SK-N-SH treated with all-trans-retinoic acid at 6 μM for 48 hours (cell line): ENCODE results near the gene TFEB.

Experiments
- ATAC-seq: fragments of 200-7000 bp; cut with Tn5 transposase; 3 replicates; pipeline ENCODE4 v1.9.1; 2020; ENCODE audit warnings: mild to moderate bottlenecking, moderate library complexity
- ARNTL ChIP-seq: fragments of 450-650 bp; formaldehyde crosslinking; IDR thresholded peaks from 2 replicates; pipeline ENCODE4 v1.5.0; 2020; ENCODE audit warnings: low read depth, mild to moderate bottlenecking, moderate library complexity, borderline replicate concordance
- BACH2 ChIP-seq: fragments of 250-450 bp; sonication (Bioruptor Pico); IDR thresholded peaks from 2 replicates; pipeline ENCODE4 v1.9.0; 2021; ENCODE audit warnings: mild to moderate bottlenecking, borderline replicate concordance
- CSDC2 ChIP-seq: fragments of 250-450 bp; sonication (Bioruptor Pico); IDR thresholded peaks from 2 replicates; pipeline ENCODE4 v1.5.0; 2020; ENCODE audit warnings: mild to moderate bottlenecking, moderate library complexity
- ESRRG ChIP-seq: fragments of 250-450 bp; sonication (Bioruptor Pico); IDR thresholded peaks from 2 replicates; pipeline ENCODE4 v1.6.1; 2021; ENCODE audit warnings: mild to moderate bottlenecking
- GLIS3 ChIP-seq: fragments of 250-450 bp; sonication (Bioruptor Pico); IDR thresholded peaks from 2 replicates; pipeline ENCODE4 v1.5.0; 2020; ENCODE audit warnings: mild to moderate bottlenecking, moderate library complexity
- ISL1 ChIP-seq: fragments of 250-450 bp; sonication (Bioruptor Pico); IDR thresholded peaks from 2 replicates; pipeline ENCODE4 v2.1.2; 2022; ENCODE audit warnings: mild to moderate bottlenecking, moderate library complexity
- PPARA ChIP-seq: fragments of 250-450 bp; sonication (Bioruptor Pico); IDR thresholded peaks from 2 replicates; pipeline ENCODE4 v1.5.0; 2020; ENCODE audit warnings: mild to moderate bottlenecking, borderline replicate concordance
- RARB ChIP-seq: fragments of 250-450 bp; sonication (Bioruptor Pico); IDR thresholded peaks from 2 replicates; pipeline ENCODE4 v1.8.0; 2021; ENCODE audit warnings: mild to moderate bottlenecking, moderate library complexity
- SNAI2 ChIP-seq: fragments of 250-450 bp; sonication (Bioruptor Pico); IDR thresholded peaks from 2 replicates; pipeline ENCODE4 v1.5.0; 2020; ENCODE audit warnings: mild to moderate bottlenecking, moderate library complexity
- TCF4 ChIP-seq: fragments of 250-450 bp; sonication (Bioruptor Pico); IDR thresholded peaks from 2 replicates; pipeline ENCODE4 v1.8.0; 2021; ENCODE audit warnings: mild to moderate bottlenecking, moderate library complexity, borderline replicate concordance
- TOX ChIP-seq: fragments of 250-450 bp; sonication (Bioruptor Pico); IDR thresholded peaks from 2 replicates; pipeline ENCODE4 v1.8.0; 2021; ENCODE audit warnings: mild to moderate bottlenecking, moderate library complexity, borderline replicate concordance
- ZC3H10 ChIP-seq: fragments of 250-450 bp; sonication (Bioruptor Pico); IDR thresholded peaks from 2 replicates; pipeline ENCODE4 v1.5.1; 2021; ENCODE audit warnings: mild to moderate bottlenecking, moderate library complexity
- ZFP3 ChIP-seq: fragments of 250-450 bp; sonication (Bioruptor Pico); IDR thresholded peaks from 2 replicates; pipeline ENCODE4 v1.5.0; 2020; ENCODE audit warnings: mild to moderate bottlenecking, moderate library complexity
- ZNF8 ChIP-seq: fragments of 450-650 bp; formaldehyde crosslinking; IDR thresholded peaks from 2 replicates; pipeline ENCODE4 v1.5.0; 2020; ENCODE audit warnings: mild to moderate bottlenecking, moderate library complexity
- TF ChIP-seq, protein P1 (sequence below): fragments of 250-450 bp; sonication (Bioruptor Pico); IDR thresholded peaks from 2 replicates; pipeline ENCODE4 v1.5.1; 2021; ENCODE audit warnings: mild to moderate bottlenecking, moderate library complexity
- TF ChIP-seq, protein P2 (sequence below): fragments of 250-450 bp; sonication (Bioruptor Pico); IDR thresholded peaks from 2 replicates; pipeline ENCODE4 v1.5.1; 2020; ENCODE audit warnings: low read depth, mild to moderate bottlenecking, moderate library complexity
- TF ChIP-seq, protein P3 (sequence below): fragments of 250-450 bp; sonication (Bioruptor Pico); IDR thresholded peaks from 2 replicates; pipeline ENCODE4 v1.5.0; 2020; ENCODE audit warnings: mild to moderate bottlenecking, moderate library complexity
- TF ChIP-seq, protein P4 (sequence below): fragments of 250-450 bp; sonication (Bioruptor Pico); IDR thresholded peaks from 2 replicates; pipeline ENCODE4 v1.8.0; 2021; ENCODE audit warnings: low read depth, mild to moderate bottlenecking, moderate library complexity, borderline replicate concordance

Gene TFEB

DNA sequence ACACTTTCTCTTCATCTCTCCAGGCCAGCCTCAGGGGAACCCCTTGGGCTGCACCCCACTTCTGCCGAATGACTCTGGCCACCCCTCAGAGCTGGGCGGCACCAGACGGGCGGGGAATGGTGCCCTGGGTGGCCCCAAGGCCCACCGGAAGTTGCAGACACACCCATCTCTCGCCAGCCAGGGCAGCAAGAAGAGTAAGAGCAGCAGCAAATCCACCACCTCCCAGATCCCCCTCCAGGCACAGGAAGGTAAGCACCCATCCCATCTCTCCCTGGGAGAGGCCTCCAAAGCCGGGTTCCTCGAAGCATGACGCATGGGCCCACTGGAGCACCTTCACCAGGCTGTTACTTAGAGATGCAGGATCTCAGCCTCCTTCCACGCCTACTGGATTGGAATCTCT lies 85.8 kb downstream of the TFEB start:
- no peak for TF ChIP-seq ISL1 (CRISPR knock-in tag)
- no peak for TF ChIP-seq ZC3H10 (CRISPR knock-in tag)
- no peak for TF ChIP-seq PPARA (CRISPR knock-in tag)
- no peak for TF ChIP-seq ZNF8 (CRISPR knock-in tag)
- no peak for TF ChIP-seq RARB (CRISPR knock-in tag)
- no peak for TF ChIP-seq ARNTL (CRISPR knock-in tag)
- TF ChIP-seq, protein P1, sequence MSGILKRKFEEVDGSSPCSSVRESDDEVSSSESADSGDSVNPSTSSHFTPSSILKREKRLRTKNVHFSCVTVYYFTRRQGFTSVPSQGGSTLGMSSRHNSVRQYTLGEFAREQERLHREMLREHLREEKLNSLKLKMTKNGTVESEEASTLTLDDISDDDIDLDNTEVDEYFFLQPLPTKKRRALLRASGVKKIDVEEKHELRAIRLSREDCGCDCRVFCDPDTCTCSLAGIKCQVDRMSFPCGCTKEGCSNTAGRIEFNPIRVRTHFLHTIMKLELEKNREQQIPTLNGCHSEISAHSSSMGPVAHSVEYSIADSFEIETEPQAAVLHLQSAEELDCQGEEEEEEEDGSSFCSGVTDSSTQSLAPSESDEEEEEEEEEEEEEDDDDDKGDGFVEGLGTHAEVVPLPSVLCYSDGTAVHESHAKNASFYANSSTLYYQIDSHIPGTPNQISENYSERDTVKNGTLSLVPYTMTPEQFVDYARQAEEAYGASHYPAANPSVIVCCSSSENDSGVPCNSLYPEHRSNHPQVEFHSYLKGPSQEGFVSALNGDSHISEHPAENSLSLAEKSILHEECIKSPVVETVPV = no peak
- TF ChIP-seq, all 23 proteins: peak for 0

DNA sequence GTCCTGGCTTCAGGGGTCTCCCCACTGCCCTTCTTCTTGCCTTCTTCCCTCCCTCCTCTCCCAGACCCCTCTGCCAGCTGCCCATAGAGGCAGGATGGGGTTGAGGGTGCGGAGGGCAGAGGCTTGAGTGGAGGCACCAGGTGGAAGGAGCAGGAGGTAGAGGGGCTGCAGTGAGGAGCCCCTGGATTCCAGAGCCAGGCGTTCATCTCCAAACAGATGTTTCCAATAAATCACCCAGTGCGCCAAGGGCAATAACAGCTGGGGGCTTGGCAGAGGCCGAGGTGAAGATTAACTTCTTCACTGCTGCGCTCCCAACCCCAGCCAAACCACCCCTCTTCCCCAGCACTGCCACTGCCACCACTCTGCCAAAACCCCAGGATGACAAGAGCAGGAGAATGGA lies 86.5 kb downstream of the TFEB start:
- ATAC-seq = no peak
- TF ChIP-seq GLIS3 = no peak
- TF ChIP-seq ZNF8 (CRISPR knock-in tag) = no peak
- TF ChIP-seq PPARA (CRISPR knock-in tag) = no peak
- TF ChIP-seq, protein P1 = no peak
- TF ChIP-seq ISL1 (CRISPR knock-in tag) = no peak

More for the DNA sequence above, 85.8 kb downstream of the TFEB start:
- ATAC-seq = no peak

DNA sequence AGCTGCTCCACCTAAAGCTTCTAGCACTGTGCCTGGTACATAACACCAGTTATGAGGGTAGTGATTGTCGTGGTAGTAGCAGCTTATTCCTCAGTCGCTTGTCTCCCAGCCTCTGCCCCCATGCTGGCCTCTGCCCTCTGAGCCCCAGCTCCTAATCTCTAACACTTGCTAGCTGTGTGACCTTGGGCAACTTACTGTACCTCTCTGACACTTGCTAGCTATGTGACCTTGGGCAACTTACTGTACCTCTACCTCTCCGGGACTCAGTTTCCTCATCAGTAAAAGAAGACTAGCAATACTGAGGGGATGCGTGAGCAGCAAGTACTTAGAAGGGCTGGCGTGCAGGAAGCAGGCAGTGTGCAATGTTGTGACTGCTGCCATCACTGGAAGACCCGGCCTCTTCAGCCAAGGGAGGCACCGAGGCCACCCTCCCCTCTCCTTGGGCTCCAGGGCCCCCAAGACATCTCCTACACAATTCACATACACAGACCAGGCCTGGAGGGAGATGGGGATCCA lies 87.3 kb downstream of the TFEB start:
- no peak for ATAC-seq
- TF ChIP-seq TOX (CRISPR knock-in tag) (no peak), CSDC2 (CRISPR knock-in tag) (no peak), ZFP3 (CRISPR knock-in tag) (no peak), ISL1 (CRISPR knock-in tag) (no peak), SNAI2 (CRISPR knock-in tag) (no peak)
- TF ChIP-seq, protein P2, sequence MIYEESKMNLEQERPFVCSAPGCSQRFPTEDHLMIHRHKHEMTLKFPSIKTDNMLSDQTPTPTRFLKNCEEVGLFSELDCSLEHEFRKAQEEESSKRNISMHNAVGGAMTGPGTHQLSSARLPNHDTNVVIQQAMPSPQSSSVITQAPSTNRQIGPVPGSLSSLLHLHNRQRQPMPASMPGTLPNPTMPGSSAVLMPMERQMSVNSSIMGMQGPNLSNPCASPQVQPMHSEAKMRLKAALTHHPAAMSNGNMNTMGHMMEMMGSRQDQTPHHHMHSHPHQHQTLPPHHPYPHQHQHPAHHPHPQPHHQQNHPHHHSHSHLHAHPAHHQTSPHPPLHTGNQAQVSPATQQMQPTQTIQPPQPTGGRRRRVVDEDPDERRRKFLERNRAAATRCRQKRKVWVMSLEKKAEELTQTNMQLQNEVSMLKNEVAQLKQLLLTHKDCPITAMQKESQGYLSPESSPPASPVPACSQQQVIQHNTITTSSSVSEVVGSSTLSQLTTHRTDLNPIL (CRISPR knock-in tag) = no peak
- TF ChIP-seq, protein P3, sequence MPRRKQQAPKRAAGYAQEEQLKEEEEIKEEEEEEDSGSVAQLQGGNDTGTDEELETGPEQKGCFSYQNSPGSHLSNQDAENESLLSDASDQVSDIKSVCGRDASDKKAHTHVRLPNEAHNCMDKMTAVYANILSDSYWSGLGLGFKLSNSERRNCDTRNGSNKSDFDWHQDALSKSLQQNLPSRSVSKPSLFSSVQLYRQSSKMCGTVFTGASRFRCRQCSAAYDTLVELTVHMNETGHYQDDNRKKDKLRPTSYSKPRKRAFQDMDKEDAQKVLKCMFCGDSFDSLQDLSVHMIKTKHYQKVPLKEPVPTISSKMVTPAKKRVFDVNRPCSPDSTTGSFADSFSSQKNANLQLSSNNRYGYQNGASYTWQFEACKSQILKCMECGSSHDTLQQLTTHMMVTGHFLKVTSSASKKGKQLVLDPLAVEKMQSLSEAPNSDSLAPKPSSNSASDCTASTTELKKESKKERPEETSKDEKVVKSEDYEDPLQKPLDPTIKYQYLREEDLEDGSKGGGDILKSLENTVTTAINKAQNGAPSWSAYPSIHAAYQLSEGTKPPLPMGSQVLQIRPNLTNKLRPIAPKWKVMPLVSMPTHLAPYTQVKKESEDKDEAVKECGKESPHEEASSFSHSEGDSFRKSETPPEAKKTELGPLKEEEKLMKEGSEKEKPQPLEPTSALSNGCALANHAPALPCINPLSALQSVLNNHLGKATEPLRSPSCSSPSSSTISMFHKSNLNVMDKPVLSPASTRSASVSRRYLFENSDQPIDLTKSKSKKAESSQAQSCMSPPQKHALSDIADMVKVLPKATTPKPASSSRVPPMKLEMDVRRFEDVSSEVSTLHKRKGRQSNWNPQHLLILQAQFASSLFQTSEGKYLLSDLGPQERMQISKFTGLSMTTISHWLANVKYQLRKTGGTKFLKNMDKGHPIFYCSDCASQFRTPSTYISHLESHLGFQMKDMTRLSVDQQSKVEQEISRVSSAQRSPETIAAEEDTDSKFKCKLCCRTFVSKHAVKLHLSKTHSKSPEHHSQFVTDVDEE (CRISPR knock-in tag) = no peak
- TF ChIP-seq, protein P4, sequence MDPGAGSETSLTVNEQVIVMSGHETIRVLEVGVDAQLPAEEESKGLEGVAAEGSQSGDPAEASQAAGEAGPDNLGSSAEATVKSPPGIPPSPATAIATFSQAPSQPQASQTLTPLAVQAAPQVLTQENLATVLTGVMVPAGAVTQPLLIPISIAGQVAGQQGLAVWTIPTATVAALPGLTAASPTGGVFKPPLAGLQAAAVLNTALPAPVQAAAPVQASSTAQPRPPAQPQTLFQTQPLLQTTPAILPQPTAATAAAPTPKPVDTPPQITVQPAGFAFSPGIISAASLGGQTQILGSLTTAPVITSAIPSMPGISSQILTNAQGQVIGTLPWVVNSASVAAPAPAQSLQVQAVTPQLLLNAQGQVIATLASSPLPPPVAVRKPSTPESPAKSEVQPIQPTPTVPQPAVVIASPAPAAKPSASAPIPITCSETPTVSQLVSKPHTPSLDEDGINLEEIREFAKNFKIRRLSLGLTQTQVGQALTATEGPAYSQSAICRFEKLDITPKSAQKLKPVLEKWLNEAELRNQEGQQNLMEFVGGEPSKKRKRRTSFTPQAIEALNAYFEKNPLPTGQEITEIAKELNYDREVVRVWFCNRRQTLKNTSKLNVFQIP (CRISPR knock-in tag) = no peak

DNA sequence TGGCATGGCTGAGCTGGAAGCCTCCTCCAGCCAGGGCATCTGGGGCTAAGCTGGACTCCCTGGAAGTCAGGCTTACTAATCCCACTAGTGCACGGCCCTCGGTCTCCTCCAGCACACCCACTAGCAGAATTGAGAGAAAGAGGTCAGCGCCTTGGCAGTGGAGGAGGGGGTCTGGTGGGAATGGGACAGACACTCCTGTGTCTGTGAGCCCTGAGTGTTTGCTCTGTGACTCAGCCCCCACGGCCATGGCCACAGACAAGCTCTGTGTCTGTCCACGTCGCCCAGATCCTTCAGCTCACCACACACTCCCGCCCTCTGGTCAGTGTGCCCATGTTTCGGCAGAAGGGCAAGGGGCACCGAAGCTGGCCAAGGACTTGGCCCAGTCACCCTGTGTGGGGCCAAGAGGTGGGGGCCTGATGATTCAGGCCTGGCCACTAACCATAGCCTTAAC lies 88.3 kb downstream of the TFEB start:
- no peak for ATAC-seq
- TF ChIP-seq ESRRG = no peak

DNA sequence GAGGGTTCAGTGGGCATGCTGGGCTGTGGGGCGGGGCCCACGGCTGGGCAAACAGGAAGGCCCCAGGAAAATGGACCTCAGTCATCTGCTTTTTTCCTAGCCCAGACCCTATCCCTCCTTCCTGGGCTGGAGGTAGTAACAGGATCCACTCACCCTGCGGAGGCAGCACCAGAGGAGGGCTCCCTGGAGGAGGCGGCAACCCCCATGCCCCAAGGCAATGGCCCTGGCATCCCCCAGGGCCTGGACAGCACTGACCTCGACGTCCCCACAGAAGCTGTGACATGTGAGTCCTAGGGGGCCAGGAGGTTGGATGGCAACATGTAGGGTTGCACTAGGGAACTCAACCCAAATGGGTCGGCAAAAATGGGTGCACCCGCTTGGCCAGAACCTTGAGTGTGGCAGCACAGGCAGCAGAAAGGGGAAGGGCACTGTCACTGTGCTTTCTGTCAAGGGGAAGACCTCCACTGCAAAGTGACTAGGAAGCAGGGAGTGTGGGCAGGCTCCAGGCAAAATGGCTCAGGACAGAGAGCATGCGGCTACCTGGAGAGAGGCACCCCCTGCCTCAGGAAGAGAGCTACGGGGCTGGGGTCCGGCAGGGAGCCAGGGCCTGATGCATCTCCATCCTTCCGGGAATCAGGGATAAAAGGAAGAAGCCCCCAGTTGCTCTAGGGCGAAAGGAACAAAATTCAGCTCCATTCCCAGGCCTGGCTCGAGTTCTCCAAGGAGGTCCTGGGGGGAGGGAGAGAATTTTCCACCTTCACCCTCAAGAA lies 89.2 kb downstream of the TFEB start:
- no peak for TF ChIP-seq ESRRG
- no peak for TF ChIP-seq TCF4 (CRISPR knock-in tag)
- no peak for TF ChIP-seq BACH2 (CRISPR knock-in tag)
- TF ChIP-seq RARB (CRISPR knock-in tag) = no peak
- TF ChIP-seq CSDC2 (CRISPR knock-in tag) = no peak
- no peak for TF ChIP-seq ARNTL (CRISPR knock-in tag)
- TF ChIP-seq SNAI2 (CRISPR knock-in tag) = no peak
- ATAC-seq = no peak
